ENCODE data around the gene CSE1L.
"Not testable (repeated sequence)": the region's sequence is repeated elsewhere in the genome, so short reads cannot be mapped to it uniquely, and the experiment has no call there.

CSE1L gene

GRCh38 chr20:49063279-49063678, 17.2 kb downstream of the CSE1L start:
- no peak for DNase-seq

DNA sequence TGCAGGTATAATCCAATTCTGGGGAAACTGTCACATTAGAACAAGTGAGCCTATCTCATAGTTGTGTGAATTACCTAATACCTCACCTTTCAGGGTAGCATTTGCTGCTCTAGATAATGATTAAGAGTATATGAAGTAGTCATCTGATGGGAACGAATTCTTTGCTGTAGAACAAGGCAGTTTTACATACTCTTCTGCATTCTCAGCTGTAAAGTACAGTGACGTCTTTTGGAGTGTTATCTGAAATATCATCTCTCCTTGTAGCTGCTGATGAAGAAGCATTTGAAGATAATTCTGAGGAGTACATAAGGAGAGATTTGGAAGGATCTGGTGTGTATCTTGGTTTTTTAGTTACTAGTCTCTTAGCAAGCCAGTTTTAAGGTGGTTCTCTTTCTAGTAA, 28.4 kb downstream of the CSE1L start:
- no peak for DNase-seq

GRCh38 chr20:49078310-49078709, 32.2 kb downstream of the CSE1L start:
- DNase-seq = no peak

DNA sequence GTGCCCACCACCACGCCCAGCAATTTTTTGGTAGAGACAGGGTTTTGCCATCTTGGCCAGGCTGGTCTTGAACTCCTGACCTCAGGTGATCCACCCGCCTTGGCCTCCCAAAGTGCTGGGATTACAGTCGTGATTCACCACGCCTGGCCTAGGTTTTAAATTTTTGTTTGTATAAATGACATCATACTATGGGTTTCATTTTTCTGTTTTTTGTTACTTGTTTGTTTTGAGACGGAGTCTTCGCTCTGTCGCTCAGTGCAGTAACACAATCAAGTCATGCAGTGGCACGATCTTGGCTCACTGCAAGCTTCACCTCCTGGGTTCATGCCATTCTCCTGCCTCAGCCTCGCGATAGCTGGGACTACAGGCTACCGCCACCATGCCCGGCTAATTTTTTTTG, 36.2 kb downstream of the CSE1L start:
- DNase-seq = not testable (repeated sequence)

GRCh38 chr20:49091104-49091503, 45.0 kb downstream of the CSE1L start:
- no peak for DNase-seq

DNA sequence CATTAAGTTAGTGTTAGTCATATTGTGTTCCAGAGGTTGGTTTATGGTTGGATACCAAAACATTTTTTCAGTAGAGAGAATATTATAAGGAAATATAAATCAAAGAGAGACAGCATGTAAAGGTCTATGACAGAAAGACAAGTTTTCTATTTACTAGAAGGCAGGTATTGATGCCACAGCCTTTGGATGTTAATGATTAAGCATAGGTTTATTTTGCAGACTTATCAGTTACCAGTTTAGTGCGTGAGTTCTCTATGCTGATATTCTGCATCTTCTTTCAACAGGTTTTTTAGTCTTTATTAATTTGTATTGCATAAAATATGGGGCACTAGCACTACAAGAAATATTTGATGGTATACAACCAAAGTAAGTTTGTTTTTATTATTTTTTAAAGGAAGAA, 45.6 kb downstream of the CSE1L start:
- DNase-seq = no peak

DNA sequence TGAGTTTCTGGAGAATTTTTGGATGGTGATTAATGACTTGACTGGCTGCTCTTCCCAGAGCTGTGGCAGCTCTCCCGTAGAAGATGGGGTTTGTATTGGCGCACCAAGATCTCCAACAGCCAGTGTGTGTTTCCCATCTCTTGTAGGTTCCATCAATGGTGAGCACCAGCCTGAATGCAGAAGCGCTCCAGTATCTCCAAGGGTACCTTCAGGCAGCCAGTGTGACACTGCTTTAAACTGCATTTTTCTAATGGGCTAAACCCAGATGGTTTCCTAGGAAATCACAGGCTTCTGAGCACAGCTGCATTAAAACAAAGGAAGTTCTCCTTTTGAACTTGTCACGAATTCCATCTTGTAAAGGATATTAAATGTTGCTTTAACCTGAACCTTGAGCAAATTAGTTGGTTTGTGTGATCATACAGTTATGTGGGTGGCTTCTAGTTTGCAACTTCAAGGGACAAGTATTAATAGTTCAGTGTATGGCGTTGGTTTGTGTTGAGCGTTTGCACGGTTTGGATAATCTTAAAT, 50.2 kb downstream of the CSE1L start:
- DNase-seq = no peak

DNA sequence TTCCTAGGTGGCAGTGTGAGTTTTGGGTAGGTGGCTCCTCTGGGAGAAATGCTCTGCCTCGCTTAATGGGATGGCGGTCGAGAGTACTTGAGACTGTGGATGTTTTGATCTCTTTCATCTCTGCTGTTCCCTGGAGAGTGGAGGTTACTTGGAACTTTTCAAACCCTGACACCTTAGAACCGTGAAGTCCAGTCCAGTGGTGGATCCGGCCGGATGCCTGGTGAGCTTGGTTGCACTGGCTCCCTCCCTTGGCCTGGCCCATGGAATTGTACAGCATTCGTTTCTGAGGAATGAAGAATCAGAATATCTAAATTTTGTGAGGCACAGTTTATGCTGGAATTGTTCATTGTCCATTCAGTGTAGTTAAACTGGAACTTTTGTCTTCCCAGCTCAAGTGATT, 51.0 kb downstream of the CSE1L start:
- DNase-seq = no peak

- no peak for DNase-seq
Observed at GRCh38 chr20:49098136-49098535, 52.0 kb downstream of the CSE1L start.

DNA sequence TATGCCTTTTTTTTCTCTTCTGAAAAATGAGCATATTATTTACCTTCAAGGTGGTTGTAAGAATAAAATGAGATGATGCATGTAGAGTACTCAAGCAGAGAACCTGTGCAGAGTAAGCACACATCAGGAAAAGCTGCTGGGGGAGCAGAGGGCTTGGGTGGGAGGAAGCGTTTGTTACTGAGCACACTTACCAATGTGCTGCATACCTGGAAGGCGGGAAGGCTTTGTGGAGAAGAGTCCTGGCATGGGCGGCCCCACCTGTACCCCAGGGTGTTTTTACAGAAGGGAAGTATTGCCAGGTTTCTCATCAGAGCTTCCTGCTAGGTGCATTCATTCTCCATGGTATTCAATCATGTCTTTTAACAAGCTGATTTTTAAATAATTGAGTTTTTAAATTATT, 52.9 kb downstream of the CSE1L start:
- no peak for DNase-seq

GRCh38 chr20:49100292-49100691, 54.2 kb downstream of the CSE1L start:
- DNase-seq = not testable (repeated sequence)

GRCh38 chr20:49100972-49101371, 54.9 kb downstream of the CSE1L start:
- DNase-seq = no peak

- no peak for DNase-seq
Observed at GRCh38 chr20:49103019-49103418, 56.9 kb downstream of the CSE1L start.

DNA sequence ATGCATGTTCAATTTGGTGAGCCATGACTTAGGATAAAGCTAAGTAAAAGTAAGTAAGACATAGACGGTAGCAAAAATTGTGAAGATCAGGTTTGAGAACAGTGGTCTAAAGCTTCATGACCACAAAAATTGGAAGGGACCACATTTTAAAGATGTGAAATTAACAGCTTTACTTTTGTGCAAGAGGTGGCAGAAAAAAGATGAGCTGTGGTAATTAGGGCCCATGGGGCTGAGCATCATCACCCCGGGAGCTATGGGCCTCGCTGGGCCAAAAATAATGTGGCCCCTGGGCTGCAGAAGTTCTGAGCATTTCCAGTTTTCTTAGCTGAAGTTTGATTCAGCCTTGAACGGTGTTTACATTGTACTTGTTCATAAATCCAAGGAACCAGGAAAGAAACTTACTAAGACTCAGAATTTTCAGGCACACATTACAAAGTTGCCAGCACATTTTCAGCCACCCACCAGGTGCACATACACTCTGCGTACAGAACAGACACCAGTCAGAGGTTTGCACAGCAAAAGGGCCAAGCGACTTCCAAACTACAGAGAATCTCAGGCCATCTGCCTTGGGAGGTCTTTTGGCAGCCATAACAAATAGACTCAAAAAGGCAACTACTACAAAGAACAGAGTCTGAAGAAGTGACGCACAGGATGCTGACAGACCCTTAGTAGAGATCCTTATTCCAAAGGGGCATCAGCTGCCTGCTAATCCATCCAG, 57.7 kb downstream of the CSE1L start:
- no peak for DNase-seq

GRCh38 chr20:49104365-49104648, 58.2 kb downstream of the CSE1L start:
- DNase-seq = no peak

- not testable (repeated sequence) for DNase-seq
Observed at GRCh38 chr20:49104979-49105547, 59.0 kb downstream of the CSE1L start.

GRCh38 chr20:49106328-49106727, 60.2 kb downstream of the CSE1L start:
- DNase-seq = no peak

DNA sequence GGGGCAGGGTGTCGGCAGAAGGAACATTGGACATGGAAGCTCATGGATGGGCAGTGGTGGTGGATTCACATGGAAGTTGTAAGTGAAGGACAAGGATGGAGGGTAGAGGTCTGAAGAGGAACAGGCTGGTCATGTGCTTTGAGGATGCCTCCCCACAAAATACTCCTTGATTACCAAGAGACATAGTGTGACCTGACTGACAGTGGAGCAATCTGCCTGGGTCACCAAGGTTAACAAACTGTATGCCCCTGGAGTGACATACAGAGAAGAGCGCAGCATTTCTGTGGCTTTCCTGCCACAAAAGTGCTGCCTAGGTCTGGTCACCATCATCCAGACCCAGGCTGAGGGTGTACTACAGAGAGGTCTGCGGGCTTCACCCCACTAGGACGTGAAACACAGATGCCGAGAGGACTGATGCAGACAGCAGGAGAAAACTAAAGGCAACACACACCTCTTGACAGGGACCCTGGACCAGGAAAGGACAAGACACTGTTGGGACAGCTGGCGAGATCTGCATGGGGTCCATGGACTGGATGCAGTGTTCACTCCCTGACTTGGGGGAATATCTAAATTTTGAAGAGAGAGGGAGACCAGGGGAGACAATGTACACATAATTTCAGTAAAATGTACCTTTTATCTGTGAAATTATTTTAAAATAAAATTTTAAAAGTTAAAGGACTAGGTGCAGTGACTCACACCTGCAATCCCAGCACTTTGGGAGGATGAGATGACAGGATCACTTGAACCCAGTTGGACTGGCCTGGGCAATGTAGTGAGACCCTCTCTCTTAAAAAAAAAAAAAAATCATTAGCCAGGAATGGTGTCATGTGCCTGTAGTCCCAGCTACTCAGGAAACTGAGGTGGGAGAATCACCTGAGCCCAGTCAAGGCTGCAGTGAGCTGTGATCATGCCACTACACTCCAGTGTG, 64.9 kb downstream of the CSE1L start:
- DNase-seq = no peak

DNA sequence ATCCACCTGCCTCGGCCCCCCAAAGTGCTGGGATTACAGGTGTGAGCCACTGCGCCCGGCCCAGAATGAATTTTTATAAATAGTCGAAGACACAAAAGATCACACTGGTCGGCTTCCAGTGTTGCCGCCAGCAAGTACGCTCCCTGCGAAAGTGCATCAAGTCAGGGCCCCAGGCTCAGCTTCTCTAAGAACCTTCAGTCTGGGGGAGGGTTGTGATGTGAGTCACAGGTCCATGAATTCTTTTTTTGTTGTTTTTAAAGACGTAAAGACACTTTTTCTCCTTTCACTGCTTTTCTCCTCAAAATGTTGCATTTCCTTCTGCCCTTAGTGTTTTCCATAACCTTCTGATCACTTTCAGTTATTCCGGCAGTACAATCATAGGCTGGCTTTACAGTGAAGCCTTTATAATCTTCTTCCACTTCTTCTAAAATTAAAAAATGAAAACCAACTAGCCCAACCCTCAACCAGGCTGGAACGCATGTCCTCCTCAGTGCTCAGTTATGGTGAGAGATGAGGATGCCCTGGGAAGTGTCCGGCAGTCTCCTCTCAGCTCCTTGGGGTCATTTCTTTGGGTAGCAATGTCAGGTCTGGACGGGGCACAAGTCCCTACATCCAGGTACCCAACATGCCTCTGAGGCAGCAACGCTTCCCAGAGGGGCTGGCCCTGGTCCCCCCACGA, 66.6 kb downstream of the CSE1L start:
- DNase-seq = no peak

DNA sequence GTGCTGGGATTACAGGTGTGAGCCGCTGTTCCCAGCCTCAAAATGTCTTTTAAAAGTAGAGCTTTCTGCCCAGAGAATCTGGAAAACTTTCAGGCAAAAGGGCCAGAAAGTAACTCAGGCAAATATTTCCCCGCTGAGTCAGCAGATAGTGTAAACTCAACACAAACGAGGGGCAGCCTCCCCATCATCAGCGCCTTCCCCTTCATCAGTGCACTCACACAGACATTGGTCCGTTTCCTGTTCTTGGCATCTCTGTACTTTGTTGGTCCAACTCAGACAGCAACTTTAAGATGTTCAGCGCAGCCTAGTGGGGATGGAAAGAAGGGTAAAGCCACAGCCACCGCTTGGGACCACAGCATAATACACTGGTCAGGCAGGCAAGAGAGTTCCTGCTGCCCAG, 69.5 kb downstream of the CSE1L start:
- DNase-seq = no peak

- no peak for DNase-seq
Observed at GRCh38 chr20:49118307-49118706, 72.2 kb downstream of the CSE1L start.

DNA sequence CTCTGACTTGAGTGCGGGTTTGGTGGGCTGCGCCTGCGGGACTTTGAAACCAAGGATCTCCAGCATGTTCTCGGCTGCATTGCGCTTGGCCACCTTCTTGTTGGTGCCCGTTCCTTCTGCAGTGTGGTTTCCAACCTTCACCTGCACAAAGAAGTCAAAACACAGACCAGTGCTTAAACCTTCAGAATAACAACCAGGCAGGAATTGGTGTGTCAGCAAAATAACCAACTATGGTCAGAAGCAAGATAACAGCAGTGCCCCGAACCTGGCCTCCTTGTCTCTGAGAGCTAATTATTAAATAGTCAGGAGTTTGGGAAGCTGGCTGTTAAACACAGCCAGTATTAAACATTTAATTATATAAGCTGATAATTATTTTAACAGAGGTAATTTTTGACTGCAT, 73.9 kb downstream of the CSE1L start:
- DNase-seq = no peak

- no peak for DNase-seq
Observed at GRCh38 chr20:49122920-49123319, 76.8 kb downstream of the CSE1L start.

Measured in COR-L47 (cell line).